Activated gamma-delta T cell treated with Interleukin-2 at 50 U/mL for 16 hours (primary cell): ENCODE results near the gene ZNF71.
"Not testable (repeated sequence)": the region's sequence is repeated elsewhere in the genome, so short reads cannot be mapped to it uniquely, and the experiment has no call there.

Experiments used
- DNase-seq: peaks from one replicate; pipeline ENCODE4 v3.0.0-alpha.2; 2020

Gene ZNF71

DNA sequence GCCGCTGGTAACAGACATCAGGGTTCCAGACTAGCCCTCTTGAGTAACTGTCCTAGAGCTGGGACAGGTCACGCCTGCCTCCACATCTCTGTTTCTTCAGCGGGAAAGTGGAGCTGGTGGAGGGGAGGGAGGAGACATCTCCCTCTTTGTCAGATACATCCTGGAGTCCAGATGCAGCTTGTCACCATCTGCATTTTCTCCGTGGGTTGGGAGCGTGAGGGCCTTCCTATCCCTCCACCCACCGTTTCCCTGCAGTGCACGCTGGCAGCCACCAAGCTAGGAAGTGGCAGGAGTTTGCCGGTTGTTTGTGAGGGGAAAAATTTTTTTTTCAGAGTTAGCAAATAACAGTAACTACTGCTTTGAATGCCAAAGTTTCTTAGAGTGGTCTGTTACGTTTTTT lies 27.9 kb downstream of the ZNF71 start:
- DNase-seq: no peak

DNA sequence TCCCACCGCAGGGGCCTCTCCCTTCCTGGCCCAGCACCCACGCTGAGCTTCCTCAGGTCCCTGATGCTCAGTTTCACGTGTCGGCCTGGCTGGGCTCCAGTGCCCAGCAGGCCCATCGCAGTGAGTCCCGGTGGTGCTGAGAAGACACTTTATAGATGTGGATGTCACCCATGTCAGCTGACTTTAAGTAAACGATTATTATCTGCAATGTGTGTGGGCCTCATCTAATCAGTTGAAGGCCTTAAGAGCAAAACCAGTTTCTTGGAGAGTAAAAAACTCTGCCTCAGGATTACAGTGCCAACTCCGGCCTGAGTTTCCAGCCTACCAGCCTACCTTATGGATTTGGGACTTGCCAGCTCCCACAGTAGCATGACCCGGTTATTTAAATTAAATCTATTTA lies 30.6 kb downstream of the ZNF71 start:
- no peak for DNase-seq

DNA sequence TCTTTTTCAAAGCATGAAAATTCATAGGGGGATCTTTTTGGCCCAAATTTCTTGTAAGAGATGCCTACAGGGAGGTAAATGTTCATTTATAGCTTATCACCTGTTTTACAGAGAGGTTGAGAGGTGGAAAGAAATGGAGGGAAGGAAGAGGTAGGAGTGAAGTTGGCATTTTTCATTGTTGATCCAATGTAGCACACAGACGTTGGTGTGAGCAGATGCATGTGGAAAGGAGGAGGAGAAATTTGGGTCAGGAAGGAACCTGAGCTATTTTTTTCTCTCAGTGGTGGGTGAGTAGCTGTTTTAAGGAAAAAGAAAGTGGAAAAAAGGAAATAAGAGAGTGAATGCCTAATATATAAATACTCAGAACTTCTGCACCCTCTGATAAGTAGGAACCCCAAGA lies 37.9 kb downstream of the ZNF71 start:
- no peak for DNase-seq

DNA sequence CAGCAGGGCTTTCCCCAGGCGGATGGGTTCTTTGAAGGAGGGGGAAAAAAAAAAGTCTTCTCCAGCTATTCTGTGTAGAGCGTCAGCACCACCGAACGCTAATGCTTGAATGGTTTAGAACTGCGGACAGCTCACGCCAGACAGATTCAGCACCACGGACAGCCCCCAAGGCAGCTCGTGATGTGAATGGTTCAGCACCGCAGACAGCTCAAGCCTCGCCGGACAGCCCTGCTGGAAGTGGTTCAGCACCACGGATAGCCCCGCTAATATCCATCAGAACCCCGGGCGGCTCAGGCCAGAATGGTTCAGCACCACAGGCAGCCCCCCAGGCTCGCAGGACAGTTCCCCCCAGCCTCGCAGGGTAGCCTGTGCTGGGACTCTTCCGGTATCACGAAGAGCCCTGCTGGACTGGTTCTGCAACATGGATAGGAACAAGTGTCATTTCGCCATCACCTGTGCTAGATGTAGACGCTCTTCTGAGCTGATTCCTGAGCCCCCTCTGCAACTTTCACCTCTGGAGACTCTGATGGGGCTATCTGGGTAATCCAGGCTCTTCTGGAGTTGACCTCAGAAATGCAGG lies 43.0 kb downstream of the ZNF71 start:
- DNase-seq: no peak

DNA sequence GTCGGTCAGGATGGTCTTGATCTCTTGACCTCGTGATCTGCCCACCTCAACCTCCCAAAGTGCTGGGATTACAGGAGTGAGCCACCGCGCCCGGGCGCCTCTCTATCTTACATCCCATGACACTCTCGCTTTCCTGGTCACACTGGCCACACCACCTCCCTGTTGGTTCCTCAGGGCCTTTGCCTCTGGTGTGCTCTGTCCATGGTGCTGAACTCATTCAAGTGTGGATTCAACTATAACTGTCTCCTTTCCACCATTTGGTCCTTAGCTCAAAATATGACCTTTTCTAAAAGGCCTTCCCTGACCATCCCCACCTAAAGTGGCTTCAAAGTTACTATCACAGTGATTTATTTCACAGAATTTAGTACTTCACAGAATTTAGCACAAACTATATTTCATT lies 44.1 kb downstream of the ZNF71 start:
- no peak for DNase-seq

DNA sequence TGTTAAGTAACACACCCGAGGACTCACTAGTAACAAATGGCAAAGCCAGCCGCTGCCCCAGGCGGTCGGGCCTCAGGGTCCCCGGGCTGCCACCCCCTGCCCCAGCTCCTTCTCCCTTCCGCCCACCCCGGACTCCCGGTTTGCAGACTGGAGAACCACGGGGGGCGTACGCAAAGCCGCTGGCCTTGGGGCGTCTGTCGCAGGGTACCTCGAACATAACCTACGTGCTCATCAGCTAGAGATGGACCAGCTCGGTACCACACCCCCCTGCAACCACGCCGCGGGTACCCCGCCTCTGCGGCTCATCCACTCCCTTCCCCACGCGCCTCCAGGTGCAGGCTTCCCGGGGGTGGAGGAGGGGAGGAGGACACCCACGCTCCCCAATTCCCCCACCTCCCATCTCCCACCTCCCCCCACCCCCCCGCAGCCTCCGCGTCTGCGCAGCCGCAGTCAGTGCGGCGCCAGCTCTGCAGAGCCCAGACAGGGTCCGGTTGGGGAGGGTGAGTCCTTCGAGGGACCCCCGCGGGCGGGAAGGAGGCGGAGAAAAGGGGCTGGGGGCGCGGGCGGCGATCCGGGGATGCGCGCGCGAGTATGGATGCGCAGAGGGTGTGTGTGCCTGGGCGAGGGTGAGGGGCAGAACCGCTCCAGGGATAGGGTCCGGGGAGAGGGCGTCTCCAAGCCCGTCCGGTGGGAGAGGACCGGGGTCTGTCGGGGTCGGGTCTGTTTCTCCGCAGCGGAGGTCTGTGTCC lies 47.8 kb downstream of the ZNF71 start, which contains the start of gene SMIM17:
Gene SMIM17, plus strand, starts transcription at position 449 of the 749 bp plus-strand sequence. CDS start 2,509 bp downstream, outside the sequence.
- no peak for DNase-seq

DNA sequence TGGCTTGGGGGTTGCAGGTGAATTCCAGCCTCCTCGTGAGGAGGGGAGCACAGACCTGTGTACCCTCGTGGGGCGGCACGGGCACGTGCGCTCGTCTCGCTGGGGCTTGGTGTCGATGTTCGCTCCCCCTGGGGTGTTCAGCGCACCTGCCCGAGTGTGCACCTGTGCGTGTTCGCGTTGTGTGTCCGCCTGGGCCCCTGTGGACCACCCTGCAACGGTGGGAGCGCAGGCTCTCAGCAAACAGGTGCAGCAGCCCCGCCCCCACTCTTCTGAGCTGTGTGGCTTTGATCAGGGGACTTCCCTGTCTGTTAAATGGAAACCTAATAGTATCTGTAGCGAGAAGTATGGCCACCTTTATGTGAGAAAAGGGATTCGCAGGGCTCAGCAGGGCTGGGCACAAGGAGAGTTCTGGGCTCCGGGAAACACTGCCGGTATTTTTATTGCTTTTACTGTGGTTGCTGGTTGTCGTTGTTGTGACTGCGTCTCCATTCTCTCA lies 48.4 kb downstream of the ZNF71 start:
- DNase-seq: no peak

DNA sequence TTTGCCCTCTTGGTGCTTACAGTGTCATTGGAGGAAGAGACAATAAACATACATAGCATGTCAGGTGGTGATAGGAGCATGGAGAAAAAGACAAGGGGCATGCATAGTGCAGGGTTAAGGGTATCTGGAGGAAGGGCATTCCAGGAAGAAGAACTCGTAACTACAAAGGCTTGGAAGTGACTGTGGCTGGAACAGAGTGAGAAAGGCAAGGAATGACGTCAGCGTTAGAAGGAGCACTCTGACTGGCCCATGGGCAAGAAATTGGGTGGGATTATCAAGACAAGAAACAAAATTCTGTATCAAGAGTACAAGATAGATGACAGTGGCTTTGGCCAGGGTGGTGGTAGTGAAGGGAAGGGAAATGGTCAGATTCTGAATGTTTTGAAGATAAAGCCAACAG lies 59.0 kb downstream of the ZNF71 start:
- DNase-seq: no peak

DNA sequence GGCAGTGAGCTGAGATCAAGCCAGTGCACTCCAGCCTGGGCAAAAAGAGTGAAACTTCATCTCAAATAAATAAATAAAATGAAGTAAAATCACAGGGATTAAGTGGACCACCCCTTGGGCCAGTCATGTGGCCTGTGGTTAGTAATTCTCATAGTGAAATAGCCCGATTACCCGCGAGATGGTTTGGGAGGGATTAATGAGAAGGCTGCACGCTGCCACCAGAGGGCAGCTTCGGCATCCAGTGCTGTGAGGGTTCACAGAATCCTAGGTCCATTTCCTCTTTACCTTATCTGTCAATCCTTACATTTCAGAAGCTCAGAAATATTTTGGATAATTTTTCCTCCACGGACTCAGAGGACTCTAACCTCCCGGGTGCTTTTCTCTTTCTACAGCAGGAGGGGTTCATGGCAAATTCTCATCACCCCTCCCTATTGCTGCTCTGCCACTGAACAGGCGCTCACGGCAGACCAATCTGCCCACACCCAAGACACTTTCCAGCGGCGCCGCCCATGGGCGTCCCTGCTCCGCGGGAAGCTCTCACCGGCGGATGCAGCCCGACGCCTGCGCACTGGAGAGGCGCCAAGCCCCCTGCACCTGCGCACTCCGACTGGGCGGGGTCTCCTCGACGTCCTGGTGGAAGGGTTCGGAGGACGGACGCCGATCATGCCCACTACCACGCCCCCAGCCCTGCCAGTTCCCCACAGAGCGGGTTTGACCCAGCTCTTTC lies 65.4 kb downstream of the ZNF71 start:
- DNase-seq: no peak

DNA sequence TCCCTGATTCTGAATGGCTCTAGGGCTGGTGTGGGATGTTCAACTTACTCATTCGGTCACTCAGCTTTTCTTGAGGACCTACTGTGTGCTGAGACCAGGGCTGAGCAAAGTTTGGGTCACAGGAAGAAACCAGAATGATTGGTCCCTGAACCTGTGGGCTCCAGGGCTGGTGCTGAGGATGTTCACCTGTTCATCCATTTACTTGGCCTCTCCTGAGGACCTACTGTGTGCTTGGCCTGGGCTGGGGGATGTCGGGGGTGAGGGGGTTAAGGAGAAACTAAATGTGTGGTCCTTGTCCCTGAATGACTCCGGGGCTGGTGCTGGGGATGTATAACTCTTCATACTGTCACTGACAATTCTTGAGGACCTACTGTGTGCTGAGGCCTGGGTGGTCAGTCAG lies 66.1 kb downstream of the ZNF71 start:
- DNase-seq: no peak

DNA sequence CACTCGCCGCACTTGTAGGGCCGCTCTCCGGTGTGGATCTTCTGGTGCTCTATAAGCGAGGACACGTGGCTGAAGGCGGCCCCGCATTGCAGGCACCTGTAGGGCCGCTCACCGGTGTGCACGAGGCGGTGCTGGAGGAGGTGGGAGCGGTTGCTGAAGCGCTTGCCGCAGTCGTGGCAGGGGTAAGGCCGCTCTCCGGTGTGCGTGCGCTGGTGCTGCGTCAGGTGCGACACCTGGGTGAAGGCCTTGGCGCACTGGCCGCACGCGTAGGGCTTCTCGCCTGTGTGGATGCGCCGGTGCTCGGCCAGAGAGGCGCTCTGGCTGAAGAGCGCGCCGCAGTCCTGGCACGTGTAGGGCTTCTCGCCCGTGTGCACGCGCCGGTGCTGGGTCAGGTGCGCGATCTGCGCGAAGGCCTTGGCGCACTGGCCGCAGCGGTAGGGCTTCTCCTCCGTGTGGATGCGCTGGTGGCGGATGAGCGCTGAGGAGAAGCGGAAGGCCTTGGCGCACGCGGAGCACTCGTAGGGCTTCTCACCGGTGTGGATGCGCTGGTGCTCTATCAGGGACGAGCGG lies 68.9 kb downstream of the ZNF71 start:
- no peak for DNase-seq

DNA sequence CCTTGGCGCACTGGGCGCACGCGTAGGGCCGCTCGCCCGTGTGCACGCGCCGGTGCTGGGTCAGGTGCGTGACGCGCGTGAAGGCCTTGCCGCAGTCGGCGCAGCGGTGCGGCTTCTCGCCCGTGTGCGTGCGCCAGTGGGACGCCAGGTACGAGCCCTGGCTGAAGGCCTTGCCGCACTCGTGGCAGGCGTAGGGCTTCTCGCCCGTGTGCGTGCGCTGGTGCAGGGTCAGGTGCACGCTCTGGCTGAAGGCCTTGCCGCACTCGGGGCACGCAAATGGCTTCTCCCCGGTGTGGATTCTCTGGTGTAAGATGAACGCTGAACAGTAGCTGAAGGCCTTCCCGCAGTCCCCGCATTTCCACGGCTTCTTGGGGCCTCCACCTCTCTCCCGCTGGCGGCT lies 69.4 kb downstream of the ZNF71 start:
- no peak for DNase-seq

DNA sequence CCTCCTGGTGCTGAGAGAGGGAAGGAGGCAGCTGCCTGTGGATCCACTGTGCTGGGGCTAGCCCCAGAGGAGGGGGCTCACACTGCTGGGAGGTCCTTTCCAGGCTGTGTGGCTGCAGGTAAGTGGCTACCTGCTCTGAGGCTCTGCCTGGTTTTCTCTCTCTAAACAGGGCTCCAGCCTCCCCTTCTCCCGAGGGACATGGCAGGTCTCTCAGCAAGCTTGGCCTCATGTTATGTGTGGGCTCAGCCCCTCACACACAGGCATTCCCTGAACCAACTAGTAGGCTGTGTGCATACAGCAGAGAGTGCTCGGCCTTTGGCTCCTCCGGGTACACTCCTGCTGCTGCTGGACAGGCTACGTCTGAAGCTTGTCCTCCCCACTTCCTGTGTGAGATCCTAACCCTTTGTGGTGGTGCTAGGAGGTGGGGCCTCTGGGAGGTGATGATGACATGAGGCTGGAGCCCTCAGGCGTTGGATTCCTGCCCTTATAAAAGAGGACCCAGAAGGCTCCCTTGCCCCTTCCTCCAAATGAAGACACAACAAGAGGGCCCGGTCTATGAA lies 72.3 kb downstream of the ZNF71 start:
- DNase-seq: no peak

DNA sequence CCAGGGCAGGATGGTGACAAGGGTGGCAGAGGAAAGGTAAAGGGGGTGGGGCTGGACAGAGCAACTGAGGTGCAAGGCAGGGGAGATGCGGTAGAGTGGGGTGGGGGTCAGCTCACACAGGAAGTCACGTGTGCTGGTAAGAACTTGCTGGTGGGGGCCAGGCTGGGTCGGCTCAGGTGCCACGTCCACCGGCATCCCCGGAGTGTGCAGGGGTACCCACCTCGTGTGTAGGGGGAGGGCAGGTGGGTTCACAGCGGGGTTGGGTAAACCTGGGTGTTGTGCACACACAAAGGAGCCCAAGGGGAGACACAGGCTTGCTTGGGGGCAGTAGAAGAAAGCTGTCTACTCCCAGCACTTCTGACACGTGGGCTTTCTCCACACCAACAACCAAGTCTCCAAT lies 73.6 kb downstream of the ZNF71 start:
- no peak for DNase-seq

DNA sequence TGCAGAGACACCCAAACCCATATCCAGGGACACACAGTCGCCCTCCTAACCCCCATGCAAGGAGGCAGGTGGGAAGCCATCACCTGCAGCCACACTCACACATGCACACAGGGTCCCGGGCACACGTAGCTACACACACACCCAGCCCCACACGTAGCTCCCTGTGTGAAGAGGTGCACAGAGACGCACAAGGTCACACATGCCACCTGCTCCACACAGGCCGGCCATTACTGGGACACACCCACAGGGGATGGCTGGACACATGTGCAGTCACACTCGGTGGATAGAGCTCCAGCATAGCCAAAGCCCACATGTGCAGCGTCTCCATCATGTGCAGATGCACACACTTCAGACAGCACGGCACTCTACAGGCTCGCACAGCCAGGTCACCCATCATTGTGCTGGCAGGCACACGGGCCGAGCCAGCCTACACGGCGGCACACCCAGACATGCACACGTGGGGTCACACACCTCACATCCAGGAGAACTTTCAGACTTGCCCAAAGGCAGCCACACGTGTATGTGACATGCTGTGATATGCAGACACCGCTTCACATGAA lies 75.4 kb downstream of the ZNF71 start:
- DNase-seq: no peak

DNA sequence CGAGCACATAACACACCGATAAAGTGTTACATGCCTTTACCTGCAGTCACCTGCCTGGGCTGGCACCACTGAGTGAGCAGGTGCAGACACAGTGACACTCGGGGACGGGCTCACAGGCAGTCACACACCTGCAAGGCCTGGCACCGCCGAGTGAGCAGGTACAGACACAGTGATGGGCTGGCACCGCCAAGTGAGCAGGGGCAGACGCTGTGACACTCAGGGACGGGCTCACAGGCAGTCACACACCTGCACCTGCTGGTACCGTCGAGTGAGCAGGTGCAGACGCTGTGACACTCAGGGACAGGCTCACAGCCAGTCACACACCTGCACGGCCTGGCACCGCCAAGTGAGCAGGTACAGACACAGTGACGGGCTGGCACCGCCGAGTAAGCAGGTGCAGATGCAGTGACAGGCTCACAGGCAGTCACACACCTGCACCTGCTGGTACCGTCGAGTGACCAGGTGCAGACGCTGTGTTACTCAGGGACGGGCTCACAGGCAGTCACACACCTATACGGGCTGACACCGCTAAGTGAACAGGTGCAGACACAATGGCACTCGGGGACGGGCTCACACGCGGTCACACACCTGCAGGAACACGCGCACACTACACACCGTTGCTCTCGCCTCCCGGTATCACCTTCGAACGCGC lies 76.0 kb downstream of the ZNF71 start:
- no peak for DNase-seq

DNA sequence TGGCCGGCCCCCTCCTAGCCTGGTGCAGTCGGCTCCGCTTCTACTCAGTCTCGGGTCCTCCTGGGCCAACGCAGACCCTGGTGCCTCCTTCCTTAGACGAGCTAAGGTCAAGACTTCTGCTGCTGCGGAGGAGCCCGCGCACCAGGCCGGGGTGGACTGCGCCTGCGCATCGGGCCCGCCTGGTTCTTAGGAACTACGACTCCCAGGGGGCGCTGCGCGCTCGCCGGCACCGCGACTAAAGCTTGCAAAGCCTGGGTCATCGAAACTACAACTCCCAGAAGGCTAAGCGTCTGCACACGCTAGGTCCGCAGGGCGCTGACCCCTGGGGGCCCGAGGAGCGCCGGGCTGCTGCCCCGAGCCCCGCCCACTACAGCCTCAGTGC lies 76.5 kb downstream of the ZNF71 start, which contains the start of gene ZNF835:
Gene ZNF835, minus strand, starts transcription at position 145 of the 382 bp plus-strand sequence. CDS start 6,559 bp downstream, outside the sequence.
- DNase-seq: peak; percentile 82

DNA sequence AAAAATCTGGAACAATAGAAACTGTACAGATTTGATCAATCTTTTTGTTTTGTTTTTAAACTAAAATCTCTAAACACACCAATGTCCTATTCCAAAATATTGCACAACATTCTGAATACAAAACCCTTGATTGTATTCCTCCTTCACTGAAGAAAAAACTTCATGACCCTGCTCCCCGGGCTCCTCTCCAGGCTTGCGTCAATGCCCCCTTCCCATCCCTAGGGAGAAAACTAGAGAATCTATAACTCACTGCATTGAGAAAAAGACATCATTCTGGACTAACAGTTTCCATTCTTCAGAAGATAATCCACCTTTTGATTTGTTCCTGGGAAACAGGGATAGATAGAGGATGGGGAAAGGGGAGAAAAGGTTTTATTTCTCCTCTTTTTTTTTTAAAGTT lies 77.5 kb downstream of the ZNF71 start:
- not testable (repeated sequence) for DNase-seq
